GM18517 (cell line): ENCODE measurements around the gene NXPE3.
A peak's percentile ranks its signal among the peaks of the same experiment; 100 is the strongest.
"Not testable (repeated sequence)": the region's sequence is repeated elsewhere in the genome, so short reads cannot be mapped to it uniquely, and the experiment has no call there.

Experiments used
- ATAC-seq: cut with Tn5 transposase; IDR thresholded peaks from one replicate; pipeline ENCODE4 v1.9.1; 2021; ENCODE audit warnings: mild to moderate bottlenecking, moderate library complexity; ENCODE audit not compliant: unreplicated experiment

Gene NXPE3

DNA sequence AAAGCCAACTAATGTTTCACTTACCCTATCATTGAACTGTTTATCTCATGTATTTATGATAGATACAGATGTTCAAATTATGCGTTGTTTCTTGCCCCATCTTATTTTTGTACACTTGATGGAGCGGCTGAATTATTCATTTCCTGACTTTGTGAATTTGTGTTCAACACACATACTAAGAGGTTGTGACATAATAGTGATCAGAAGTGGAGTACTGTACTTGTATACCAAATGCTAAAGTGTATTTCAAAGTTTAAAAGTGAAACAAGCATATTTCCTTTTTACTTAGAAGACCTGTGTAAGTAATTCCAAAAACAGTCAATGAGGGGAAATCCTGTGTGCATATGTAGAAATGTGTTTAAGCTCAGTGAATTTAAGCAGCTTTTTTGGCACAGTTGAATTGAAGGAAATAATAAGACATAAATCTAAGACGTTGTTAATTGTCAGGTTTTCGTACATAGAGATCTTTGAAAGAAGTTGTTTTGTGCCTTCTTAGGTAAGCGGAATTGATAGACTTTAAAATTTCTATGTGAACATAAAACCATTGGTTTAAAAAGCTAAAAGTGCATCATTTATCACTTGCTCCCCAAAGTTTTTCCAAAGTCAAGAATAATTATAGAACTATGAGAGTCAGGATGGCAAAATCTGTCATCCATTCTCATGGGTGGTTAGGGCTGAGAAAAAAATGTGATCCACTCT is 72.2 kb downstream of the NXPE3 start:
- ATAC-seq: no peak

GRCh38 chr3:101851850-101852714 is 73.1 kb downstream of the NXPE3 start:
- ATAC-seq: no peak

- no peak for ATAC-seq
Observed at GRCh38 chr3:101852983-101853840, 74.2 kb downstream of the NXPE3 start.

DNA sequence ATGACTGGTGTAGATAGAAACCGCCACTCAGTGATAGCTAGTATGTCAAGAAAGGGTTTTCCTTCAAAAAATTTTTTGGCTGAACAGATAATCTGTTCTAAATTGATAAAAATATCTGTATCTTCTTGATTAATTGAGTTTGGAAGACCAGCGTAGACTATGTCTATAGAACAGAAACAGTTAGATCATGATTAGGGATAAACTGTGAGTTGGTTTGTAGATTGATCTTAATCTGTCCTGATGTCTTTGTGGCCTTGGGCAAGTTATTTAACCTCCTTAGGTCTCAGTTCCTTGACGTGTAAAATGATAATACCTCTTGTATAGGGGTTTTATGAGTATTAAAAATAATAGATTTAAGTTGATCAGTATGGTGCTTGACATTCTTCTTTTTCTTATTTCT is 75.0 kb downstream of the NXPE3 start:
- ATAC-seq: no peak

- no peak for ATAC-seq
Observed at GRCh38 chr3:101854608-101855304, 75.7 kb downstream of the NXPE3 start.

DNA sequence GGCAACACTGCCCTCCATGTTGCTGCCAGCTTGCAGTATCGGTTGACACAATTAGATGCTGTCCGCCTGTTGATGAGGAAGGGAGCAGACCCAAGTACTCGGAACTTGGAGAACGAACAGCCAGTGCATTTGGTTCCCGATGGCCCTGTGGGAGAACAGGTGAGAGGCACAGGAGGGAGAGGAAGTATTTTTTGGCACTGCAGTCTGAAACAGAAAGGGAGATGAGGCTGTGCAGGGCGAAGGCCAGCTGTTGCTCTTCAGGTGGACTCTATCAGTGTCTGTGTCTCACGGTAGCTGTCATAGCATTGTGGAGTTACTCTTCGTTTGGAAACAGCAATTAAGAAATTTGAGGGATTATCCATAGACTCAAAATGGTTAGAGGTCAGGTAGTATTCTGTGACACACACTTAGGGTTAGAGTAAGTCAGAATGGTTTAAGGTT is 78.3 kb downstream of the NXPE3 start:
- ATAC-seq: no peak

GRCh38 chr3:101858464-101859030 is 79.5 kb downstream of the NXPE3 start:
- ATAC-seq: no peak

DNA sequence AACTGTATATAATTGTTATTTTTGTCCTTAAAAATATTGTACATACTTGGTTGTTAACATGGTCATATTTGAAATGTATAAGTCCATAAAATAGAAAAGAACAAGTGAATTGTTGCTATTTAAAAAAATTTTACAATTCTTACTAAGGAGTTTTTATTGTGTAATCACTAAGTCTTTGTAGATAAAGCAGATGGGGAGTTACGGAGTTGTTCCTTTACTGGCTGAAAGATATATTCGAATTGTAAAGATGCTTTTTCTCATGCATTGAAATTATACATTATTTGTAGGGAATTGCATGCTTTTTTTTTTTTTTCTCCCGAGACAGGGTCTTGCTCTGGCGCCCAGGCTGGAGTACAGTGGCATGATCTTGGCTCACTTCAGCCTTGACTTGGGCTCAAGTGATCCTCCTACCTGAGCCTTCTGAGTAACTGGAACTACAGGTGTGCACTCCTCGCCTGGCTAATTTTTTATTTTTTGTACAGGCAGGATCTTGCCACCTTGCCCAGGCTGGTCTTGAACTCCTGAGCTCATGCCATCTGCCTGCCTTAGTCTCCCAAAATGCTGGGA is 81.0 kb downstream of the NXPE3 start:
- no peak for ATAC-seq

GRCh38 chr3:101861212-101861788 is 82.3 kb downstream of the NXPE3 start:
- peak; percentile 47 for ATAC-seq

DNA sequence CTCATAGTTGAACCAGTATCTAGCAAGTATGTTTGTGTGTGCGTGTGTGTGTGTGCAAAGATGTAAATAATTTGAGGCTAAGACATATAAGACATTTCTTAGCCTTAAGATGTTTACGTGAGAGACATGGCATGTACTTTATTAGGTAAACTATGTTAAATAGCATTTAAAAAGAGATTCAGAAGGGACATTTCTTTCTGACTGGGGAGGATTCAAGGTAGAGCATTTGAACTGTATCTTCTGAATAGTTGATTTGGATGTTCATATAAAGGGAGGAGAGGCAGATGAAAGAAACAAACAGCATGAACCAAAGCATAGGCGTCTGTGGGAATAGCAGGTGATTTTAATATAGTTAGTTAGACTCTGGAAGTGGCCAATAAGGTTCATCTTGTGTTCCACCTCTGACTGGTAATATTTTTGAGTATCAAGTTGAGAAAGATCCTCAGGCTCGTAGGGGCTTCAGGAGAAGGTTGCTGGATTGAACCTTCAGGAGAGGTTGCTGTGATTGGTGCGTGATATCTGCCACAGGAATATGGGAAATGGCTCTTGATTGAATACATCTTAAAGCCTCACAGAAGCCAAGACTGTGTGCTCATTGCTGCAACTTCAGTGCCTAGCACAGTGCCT is 82.9 kb downstream of the NXPE3 start:
- ATAC-seq: no peak

- no peak for ATAC-seq
Observed at GRCh38 chr3:101862416-101863165, 83.6 kb downstream of the NXPE3 start.

DNA sequence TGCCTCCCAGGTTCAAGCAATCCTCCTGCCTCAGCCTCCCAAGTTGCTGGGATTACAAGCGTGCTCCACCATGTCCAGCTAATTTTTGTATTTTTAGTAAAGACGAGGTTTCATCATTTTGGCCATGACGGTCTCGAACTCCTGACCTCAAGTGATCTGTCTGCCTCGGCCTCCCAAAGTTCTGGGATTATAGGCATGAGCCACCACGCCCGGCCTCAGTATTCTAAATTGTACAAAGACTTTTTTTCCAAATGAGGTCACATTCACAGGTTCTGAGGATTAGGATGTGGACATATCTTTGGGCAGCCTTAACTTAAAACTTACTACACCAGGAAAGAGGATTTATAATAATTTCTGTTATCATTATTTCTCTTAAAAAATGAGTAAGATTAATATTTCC is 85.9 kb downstream of the NXPE3 start:
- not testable (repeated sequence) for ATAC-seq

GRCh38 chr3:101865751-101866509 is 86.9 kb downstream of the NXPE3 start:
- no peak for ATAC-seq

DNA sequence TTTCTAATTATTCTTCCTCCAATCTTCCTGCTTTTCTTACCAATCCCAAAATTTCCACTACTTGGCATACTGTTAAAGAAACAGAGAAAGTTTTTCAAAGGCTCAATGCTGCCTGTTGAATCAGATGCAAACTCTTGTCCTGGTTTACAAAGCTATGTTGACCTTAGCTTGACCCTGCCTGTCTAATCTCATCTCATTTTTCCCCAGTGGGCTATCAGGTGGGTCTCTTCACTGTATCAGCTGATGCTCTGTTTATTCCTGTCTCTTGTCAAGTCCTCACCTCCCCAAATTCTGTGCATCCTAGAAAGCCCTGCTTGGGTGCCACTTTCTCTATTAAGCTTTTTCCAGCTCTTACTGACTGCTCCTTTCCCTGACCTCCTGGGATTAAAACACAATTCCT is 88.5 kb downstream of the NXPE3 start:
- no peak for ATAC-seq

- ATAC-seq: no peak
Observed at GRCh38 chr3:101867996-101868395, 89.0 kb downstream of the NXPE3 start.

GRCh38 chr3:101868534-101869464 is 89.8 kb downstream of the NXPE3 start:
- no peak for ATAC-seq

GRCh38 chr3:101870138-101870537 is 91.1 kb downstream of the NXPE3 start:
- no peak for ATAC-seq
